GM12878 (cell line): ENCODE measurements around the gene FCF1. TPM values are rescaled to one million over a fixed set of nuclear protein-coding genes. Genes with fewer than 3 reads are reported as not detected.

Experiments used
- ATAC-seq: fragments of 200-7000 bp; cut with Tn5 transposase; 3 replicates; pipeline ENCODE4 v1.9.1; 2020; ENCODE audit warnings: mild to moderate bottlenecking, moderate library complexity
- BruUV-seq: library from RNA; stranded (reverse); fragments of 400-500 nt; replicated peaks from 2 replicates; lab custom pipeline; 2021; lab: Mats Ljungman, UMichigan
- CTCF ChIA-PET: fragments of 300-600 bp; sonication (Branson Sonifier 250); formaldehyde crosslinking; extraction: SDS; loops from one replicate; lab custom pipeline; 2021; ENCODE audit warnings: inconsistent platforms; lab: Yijun Ruan, JAX
- POLR2A ChIA-PET: fragments of 350-600 bp; formaldehyde crosslinking; extraction: SDS; loops from one replicate; lab custom pipeline; 2021; ENCODE audit warnings: inconsistent platforms; lab: Charles Lee
- RAD21 ChIA-PET: fragments of 300-600 bp; sonication (Branson Sonifier 250); formaldehyde crosslinking; loops from one replicate; lab custom pipeline; 2023; ENCODE audit warnings: antibody characterized with exemption; ENCODE audit not compliant: unreplicated experiment; lab: Charles Lee
- SMC1A ChIA-PET: fragments of 300-600 bp; sonication (Branson Sonifier 250); formaldehyde crosslinking; loops from one replicate; lab custom pipeline; 2023; ENCODE audit not compliant: unreplicated experiment, uncharacterized antibody; lab: Charles Lee
- DNase-seq: peaks from one replicate; pipeline ENCODE4 v3.0.0-alpha.2; 2011; ENCODE audit warnings: low read depth, low spot score
- FAIRE-seq: peaks from 3 replicates; lab custom pipeline; 2011; peaks lifted over from hg19 to GRCh38; lab: Jason Lieb, UNC
- H2AFZ ChIP-seq: 2 replicates; pipeline ENCODE4 v1.6.0; 2011; ENCODE audit warnings: low read depth, low read length, control low read depth; ENCODE audit not compliant: control insufficient read depth
- H3K27ac ChIP-seq: 2 replicates; pipeline ENCODE4 v1.5.1; 2011; ENCODE audit warnings: control low read depth; ENCODE audit not compliant: control insufficient read depth, insufficient read depth
- H3K27me3 ChIP-seq, 2 experiments: replicated peaks in 1 of 2; 2 replicates each; pipeline versions ENCODE4 v1.6.0 to v1.6.1; 2011; ENCODE audit warnings: low read length in 1 of 2; ENCODE audit not compliant: control insufficient read depth in 2 of 2, insufficient read depth in 2 of 2
- H3K36me3 ChIP-seq, 2 experiments: 2 replicates each; pipeline ENCODE4 v1.5.1; 2011; ENCODE audit warnings: low read length in 1 of 2; ENCODE audit not compliant: control insufficient read depth in 2 of 2, insufficient read depth in 2 of 2
- H3K4me1 ChIP-seq: 2 replicates; pipeline ENCODE4 v1.6.1; 2011; ENCODE audit warnings: mild to moderate bottlenecking, low read length, moderate library complexity, mixed read lengths; ENCODE audit not compliant: control insufficient read depth, insufficient read depth
- H3K4me2 ChIP-seq: 2 replicates; pipeline ENCODE4 v1.6.0; 2011; ENCODE audit warnings: control low read depth; ENCODE audit not compliant: control insufficient read depth, insufficient read depth
- H3K4me3 ChIP-seq: fragments of 200-600 bp; sonication (generic); 2 replicates; pipeline ENCODE4 v1.5.1; 2016
- H3K79me2 ChIP-seq: 2 replicates; pipeline ENCODE4 v1.6.0; 2011; ENCODE audit warnings: low read length; ENCODE audit not compliant: control insufficient read depth, insufficient read depth
- H3K9ac ChIP-seq: 2 replicates; pipeline ENCODE4 v1.8.0; 2011; ENCODE audit warnings: low read length, control low read depth, mixed read lengths; ENCODE audit not compliant: control insufficient read depth, insufficient read depth
- H3K9me3 ChIP-seq: replicated peaks from 3 replicates; pipeline ENCODE4 v1.5.1; 2011; ENCODE audit warnings: mild to moderate bottlenecking, low read length; ENCODE audit not compliant: control insufficient read depth, insufficient read depth
- H4K20me1 ChIP-seq: 2 replicates; pipeline ENCODE4 v1.6.0; 2011; ENCODE audit not compliant: control insufficient read depth, insufficient read depth
- CBX5 ChIP-seq: sonication (generic); IDR thresholded peaks from 2 replicates; pipeline ENCODE4 v1.6.1; 2016; ENCODE audit warnings: low read depth, moderate library complexity, mild to moderate bottlenecking, inconsistent platforms
- CREB1 ChIP-seq: IDR thresholded peaks from 2 replicates; pipeline ENCODE4 v1.6.1; 2012; ENCODE audit warnings: low read depth, mild to moderate bottlenecking, inconsistent platforms
- GABPA ChIP-seq: IDR thresholded peaks from 2 replicates; pipeline ENCODE4 v1.6.1; 2014; ENCODE audit warnings: antibody characterized with exemption, low read depth, mild to moderate bottlenecking, inconsistent platforms
- HDGF ChIP-seq: fragments of 450-650 bp; IDR thresholded peaks from 2 replicates; pipeline ENCODE4 v1.6.1; 2016; ENCODE audit warnings: antibody characterized with exemption
- NRF1 ChIP-seq: conservative IDR thresholded peaks from 2 replicates; pipeline ENCODE4 v1.6.1; 2011; ENCODE audit warnings: mild to moderate bottlenecking, low read depth, low read length, improper control_type of control experiment
- PAX8 ChIP-seq: fragments of 450-650 bp; IDR thresholded peaks from 2 replicates; pipeline ENCODE4 v1.6.1; 2017; ENCODE audit warnings: mild to moderate bottlenecking, moderate library complexity
- POLR2AphosphoS5 ChIP-seq: IDR thresholded peaks from 2 replicates; pipeline ENCODE4 v1.6.1; 2011; ENCODE audit warnings: mild to moderate bottlenecking, low read length, inconsistent platforms
- RAD21 ChIP-seq: IDR thresholded peaks from 2 replicates; pipeline ENCODE4 v1.6.1; 2011; ENCODE audit warnings: mild to moderate bottlenecking, low read depth, low read length, moderate library complexity; ENCODE audit not compliant: insufficient read depth
- RAD51 ChIP-seq: fragments of 450-650 bp; IDR thresholded peaks from 2 replicates; pipeline ENCODE4 v1.6.1; 2016; ENCODE audit warnings: moderate library complexity, mild to moderate bottlenecking, inconsistent platforms
- SPI1 ChIP-seq: IDR thresholded peaks from 2 replicates; pipeline ENCODE4 v1.6.1; 2011; ENCODE audit warnings: low read depth, mild to moderate bottlenecking, low read length, moderate library complexity, borderline replicate concordance; ENCODE audit not compliant: insufficient read depth
- TARDBP ChIP-seq: IDR thresholded peaks from 2 replicates; pipeline ENCODE4 v1.6.1; 2016; ENCODE audit warnings: borderline replicate concordance
- TCF12 ChIP-seq: IDR thresholded peaks from 2 replicates; pipeline ENCODE4 v1.6.1; 2011; ENCODE audit warnings: low read depth, mild to moderate bottlenecking, low read length
- ZNF217 ChIP-seq: fragments of 450-650 bp; IDR thresholded peaks from 2 replicates; pipeline ENCODE4 v1.6.1; 2017; ENCODE audit warnings: antibody characterized with exemption, mild to moderate bottlenecking
- WGBS: methylation state at CpG from one replicate; pipeline ENCODE4 v1.1.6; 2016; ENCODE audit warnings: low lambda C conversion rate; ENCODE audit not compliant: insufficient replicate concordance, insufficient coverage; ENCODE audit errors: missing lambda C conversion rate; 5-methylcytosine and 5-hydroxymethylcytosine counted together
- in situ Hi-C: fragments of 300-500 bp; cut with MboI; formaldehyde crosslinking; loops from 9 replicates; pipeline ENCODE4 v1.14.3; 2018; ENCODE audit warnings: mixed read lengths
- intact Hi-C: fragments of 100-400 bp; cut with micrococcal nuclease; formaldehyde crosslinking; loops from one replicate; pipeline ENCODE4 v1.14.2; 2022; ENCODE audit not compliant: unreplicated experiment
- polyA plus RNA-seq, 11 experiments: library from polyadenylated mRNA; depleted of rRNA in 4 of 11; unstranded in 6 of 11; stranded (reverse) in 5 of 11; fragments of >200 nt; fragmentation: Nextera tagmentation in 4 of 11; fragmentation: Illumina TruSeq in 1 of 11; extraction: Ambion mirVana in 4 of 11; extraction: Trizol in 1 of 11; gene quantifications; 1 replicate in 1 of 11; 2 replicates in 10 of 11; pipeline versions ENCODE4 v1.2.1 to v1.2.3, GENCODE V29; 2011 to 2016; ENCODE audit warnings: inconsistent platforms in 2 of 11, missing spikeins in 2 of 11, low read depth in 1 of 11
- total RNA-seq, 4 experiments: library from RNA; depleted of rRNA in 3 of 4; stranded (reverse); fragments of >200 nt in 3 of 4; fragmentation: Illumina TruSeq in 1 of 4; extraction: Trizol in 1 of 4; gene quantifications; 2 replicates each; pipeline versions ENCODE4 v1.2.1 to v1.2.3, GENCODE V29; 2013 to 2021
- TF ChIP-seq, protein P1 (sequence below): fragments of 450-650 bp; IDR thresholded peaks from 2 replicates; pipeline ENCODE4 v1.6.1; 2014; ENCODE audit warnings: mild to moderate bottlenecking
- TF ChIP-seq, protein P2 (sequence below): IDR thresholded peaks from 2 replicates; pipeline ENCODE4 v1.6.1; 2012; ENCODE audit warnings: low read length, inconsistent platforms
- TF ChIP-seq, protein P3 (sequence below): fragments of 450-650 bp; IDR thresholded peaks from 2 replicates; pipeline ENCODE4 v1.6.1; 2017; ENCODE audit warnings: antibody characterized with exemption, mild to moderate bottlenecking, moderate library complexity
- TF ChIP-seq, protein P4 (sequence below): IDR thresholded peaks from 2 replicates; pipeline ENCODE4 v1.6.1; 2011; ENCODE audit warnings: low read depth, mild to moderate bottlenecking, low read length, moderate library complexity, borderline replicate concordance; ENCODE audit errors: extremely low read depth

The FCF1 gene
- total and polyA plus RNA-seq, 10 of the 15 experiments (the other 5 are each of a cell fraction or from before 2014, with no cell fraction given) = 6.2 to 88.7 (median 28.5) TPM

DNA sequence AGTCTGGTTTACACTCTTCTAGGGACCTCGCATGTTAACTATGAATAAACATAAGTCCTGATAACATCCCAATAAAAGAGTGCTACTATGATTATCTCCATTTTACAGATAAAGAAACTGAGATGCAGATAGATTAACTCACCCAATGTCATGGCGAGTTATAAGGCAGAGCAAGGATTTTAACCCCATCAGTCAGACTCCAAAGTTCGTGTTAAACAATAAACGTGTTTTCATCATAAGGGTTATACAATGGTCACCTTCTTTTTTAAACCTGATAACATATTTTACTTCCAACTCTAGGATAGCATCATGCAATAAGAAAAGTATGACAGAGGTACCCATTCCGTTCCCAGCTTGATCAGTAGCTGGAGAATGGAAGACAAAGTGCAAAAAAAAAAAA is 1.3 kb upstream of the FCF1 start (continued):
- TF ChIP-seq, protein P1, sequence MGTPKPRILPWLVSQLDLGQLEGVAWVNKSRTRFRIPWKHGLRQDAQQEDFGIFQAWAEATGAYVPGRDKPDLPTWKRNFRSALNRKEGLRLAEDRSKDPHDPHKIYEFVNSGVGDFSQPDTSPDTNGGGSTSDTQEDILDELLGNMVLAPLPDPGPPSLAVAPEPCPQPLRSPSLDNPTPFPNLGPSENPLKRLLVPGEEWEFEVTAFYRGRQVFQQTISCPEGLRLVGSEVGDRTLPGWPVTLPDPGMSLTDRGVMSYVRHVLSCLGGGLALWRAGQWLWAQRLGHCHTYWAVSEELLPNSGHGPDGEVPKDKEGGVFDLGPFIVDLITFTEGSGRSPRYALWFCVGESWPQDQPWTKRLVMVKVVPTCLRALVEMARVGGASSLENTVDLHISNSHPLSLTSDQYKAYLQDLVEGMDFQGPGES = no peak
- no peak for TF ChIP-seq SPI1
- no peak for TF ChIP-seq RAD51
- no peak for TF ChIP-seq RAD21
- TF ChIP-seq TARDBP = no peak
- TF ChIP-seq HDGF = no peak
- no peak for TF ChIP-seq CBX5

DNA sequence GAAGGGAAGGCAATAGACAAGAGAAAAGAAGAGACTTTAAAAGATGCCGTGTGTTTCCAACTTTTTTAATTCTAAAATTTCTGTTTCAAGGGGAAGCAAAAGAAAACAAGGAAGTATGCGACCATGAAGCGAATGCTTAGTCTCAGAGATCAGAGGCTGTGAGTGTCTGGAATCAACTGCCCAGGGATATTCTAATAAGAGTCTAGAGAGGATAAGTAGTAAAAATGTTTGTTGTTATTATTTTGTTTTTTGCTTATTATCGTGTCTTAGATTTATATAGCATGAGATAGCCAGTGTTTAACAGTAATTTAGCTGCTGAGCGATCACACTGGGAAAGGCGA is 421 bp downstream of the FCF1 start:
- DNase-seq (no peak), ATAC-seq (no peak), FAIRE-seq (no peak)
- CTCF ChIA-PET = no interaction called here
- Histone ChIP-seq H3K36me3 (peaks cover 0 to 8% of the 10 kb centered on the region in 2 experiments; a peak in 1 of 4 replicates), H3K4me3 (peak overlapping the region; percentile 88), H3K27me3 (no peaks in the 10 kb centered on the region), H3K4me2 (peak overlapping the region; percentile 93), H3K4me1 (peaks cover 3% of the 10 kb centered on the region; the same call in 1 of the 2 replicates), H3K27ac (peak overlapping the region; percentile 74), H4K20me1 (no peaks in the 10 kb centered on the region), H3K9ac (peak overlapping the region; percentile 75), H2AFZ (peak overlapping the region; percentile 82), H3K9me3 (no peaks in the 10 kb centered on the region), H3K79me2 (peaks cover 53% of the 10 kb centered on the region)
- POLR2A ChIA-PET = interaction anchor here (0.6 kb wide), 1 partner anchor 49 kb away, joined by 3 read pairs; the partner anchor contains the start of gene YLPM1
- BruUV-seq = no TSS peak
- RAD21 ChIA-PET = interaction anchor here (1.3 kb wide), 1 partner anchor 105 kb away, joined by 3 read pairs; no protein-coding TSS in a partner anchor
- intact Hi-C loops = loop anchor here (5.0 kb wide), 1 partner anchor 49 kb away; the partner anchor contains the start of gene YLPM1
- SMC1A ChIA-PET = interaction anchor here (0.6 kb wide), 1 partner anchor 9 kb away, joined by 3 read pairs; no protein-coding TSS in a partner anchor
- WGBS = 11% methylated on average over 6 of the region's 6 CpGs
- in situ Hi-C loops = no loop called here
- TF ChIP-seq PAX8 = peak; percentile 67; the same call in 1 of the 2 replicates
- TF ChIP-seq, protein P2, sequence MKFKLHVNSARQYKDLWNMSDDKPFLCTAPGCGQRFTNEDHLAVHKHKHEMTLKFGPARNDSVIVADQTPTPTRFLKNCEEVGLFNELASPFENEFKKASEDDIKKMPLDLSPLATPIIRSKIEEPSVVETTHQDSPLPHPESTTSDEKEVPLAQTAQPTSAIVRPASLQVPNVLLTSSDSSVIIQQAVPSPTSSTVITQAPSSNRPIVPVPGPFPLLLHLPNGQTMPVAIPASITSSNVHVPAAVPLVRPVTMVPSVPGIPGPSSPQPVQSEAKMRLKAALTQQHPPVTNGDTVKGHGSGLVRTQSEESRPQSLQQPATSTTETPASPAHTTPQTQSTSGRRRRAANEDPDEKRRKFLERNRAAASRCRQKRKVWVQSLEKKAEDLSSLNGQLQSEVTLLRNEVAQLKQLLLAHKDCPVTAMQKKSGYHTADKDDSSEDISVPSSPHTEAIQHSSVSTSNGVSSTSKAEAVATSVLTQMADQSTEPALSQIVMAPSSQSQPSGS = no peak
- no peak for TF ChIP-seq ZNF217
- TF ChIP-seq, protein P3, sequence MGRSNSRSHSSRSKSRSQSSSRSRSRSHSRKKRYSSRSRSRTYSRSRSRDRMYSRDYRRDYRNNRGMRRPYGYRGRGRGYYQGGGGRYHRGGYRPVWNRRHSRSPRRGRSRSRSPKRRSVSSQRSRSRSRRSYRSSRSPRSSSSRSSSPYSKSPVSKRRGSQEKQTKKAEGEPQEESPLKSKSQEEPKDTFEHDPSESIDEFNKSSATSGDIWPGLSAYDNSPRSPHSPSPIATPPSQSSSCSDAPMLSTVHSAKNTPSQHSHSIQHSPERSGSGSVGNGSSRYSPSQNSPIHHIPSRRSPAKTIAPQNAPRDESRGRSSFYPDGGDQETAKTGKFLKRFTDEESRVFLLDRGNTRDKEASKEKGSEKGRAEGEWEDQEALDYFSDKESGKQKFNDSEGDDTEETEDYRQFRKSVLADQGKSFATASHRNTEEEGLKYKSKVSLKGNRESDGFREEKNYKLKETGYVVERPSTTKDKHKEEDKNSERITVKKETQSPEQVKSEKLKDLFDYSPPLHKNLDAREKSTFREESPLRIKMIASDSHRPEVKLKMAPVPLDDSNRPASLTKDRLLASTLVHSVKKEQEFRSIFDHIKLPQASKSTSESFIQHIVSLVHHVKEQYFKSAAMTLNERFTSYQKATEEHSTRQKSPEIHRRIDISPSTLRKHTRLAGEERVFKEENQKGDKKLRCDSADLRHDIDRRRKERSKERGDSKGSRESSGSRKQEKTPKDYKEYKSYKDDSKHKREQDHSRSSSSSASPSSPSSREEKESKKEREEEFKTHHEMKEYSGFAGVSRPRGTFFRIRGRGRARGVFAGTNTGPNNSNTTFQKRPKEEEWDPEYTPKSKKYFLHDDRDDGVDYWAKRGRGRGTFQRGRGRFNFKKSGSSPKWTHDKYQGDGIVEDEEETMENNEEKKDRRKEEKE = no peak
- no peak for TF ChIP-seq POLR2AphosphoS5
- no peak for TF ChIP-seq CREB1
- TF ChIP-seq, protein P4, sequence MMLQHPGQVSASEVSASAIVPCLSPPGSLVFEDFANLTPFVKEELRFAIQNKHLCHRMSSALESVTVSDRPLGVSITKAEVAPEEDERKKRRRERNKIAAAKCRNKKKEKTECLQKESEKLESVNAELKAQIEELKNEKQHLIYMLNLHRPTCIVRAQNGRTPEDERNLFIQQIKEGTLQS = no peak
- 0 out of 2 replicates have a peak, but pooled peaks have one; percentile 5 for TF ChIP-seq RAD51
- no peak for TF ChIP-seq NRF1
- TF ChIP-seq TCF12 = no peak
- no peak for TF ChIP-seq GABPA
